ENCODE data around the gene UBALD2.

DNA sequence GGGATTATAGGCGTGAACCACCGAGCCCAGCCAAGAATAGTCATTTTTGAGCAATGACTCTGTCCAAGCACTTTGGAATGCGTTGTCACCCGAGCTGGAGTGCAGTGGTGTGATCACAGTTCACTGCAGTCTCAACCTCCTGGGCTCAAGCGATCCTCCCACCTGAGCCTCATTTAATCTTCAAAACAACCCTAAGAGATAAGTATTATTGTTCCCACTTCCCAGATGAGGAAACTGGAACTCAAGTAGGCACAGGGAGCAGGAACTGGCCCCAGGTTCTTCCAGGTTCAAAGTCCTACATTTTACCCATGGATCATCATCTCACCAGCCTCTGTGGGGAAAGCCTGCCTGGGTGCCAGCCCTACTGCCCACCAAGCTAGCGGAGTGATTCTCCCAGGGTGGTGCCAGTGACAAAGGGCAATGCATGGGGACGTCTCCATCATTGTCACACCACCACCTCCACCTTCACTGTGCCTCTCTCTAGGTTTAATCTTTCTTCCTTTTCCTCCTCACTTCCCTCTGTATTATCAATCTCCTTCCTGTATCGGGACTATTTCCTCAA is 13.6 kb upstream of the UBALD2 start:
- no peak for TF ChIP-seq CTCF (IDR thresholded peaks at IDR 0.05)
- TF ChIP-seq POLR2A (IDR thresholded peaks at IDR 0.05), result no peak

Data from vagina (tissue), 2 donors.